ENCODE data around the gene VEZT. TPM values are rescaled to one million over a fixed set of nuclear protein-coding genes. Genes with fewer than 3 reads are reported as not detected.

Gene VEZT
- total RNA-seq, 2 experiments from 2014 or later = 57.7 to 77.1 TPM

- Histone ChIP-seq H3K4me3 (ENCODE audit: low read depth, low read length, poor library complexity, severe bottlenecking) (peak overlapping the region; percentile 59), H3K9me3 (ENCODE audit: low read length) (no peaks in the 10 kb centered on the region), H3K4me2 (ENCODE audit: low read length) (peak overlapping the region; percentile 81), H3K27ac (ENCODE audit: low read depth, low read length, poor library complexity, severe bottlenecking) (peak overlapping the region; percentile 68), H4K20me1 (ENCODE audit: insufficient read depth, low read length) (no peaks in the 10 kb centered on the region), H3K9me2 (ENCODE audit: insufficient read depth, low read length) (no peaks in the 10 kb centered on the region), H3K79me2 (ENCODE audit: insufficient read depth, low read depth, low read length) (no peaks in the 10 kb centered on the region), H2AFZ (ENCODE audit: low read length) (peak overlapping the region; percentile 80), H3K4me1 (ENCODE audit: insufficient read depth, low read length, poor library complexity, severe bottlenecking) (peaks cover 86% of the 10 kb centered on the region), H3K36me3 (ENCODE audit: insufficient read depth, low read length) (no peaks in the 10 kb centered on the region)
- ChIA-PET POLR2A (interaction anchor here (0.5 to 1.4 kb wide), 8 partner anchors 9 to 964 kb away, joined by 3 to 8 read pairs (median 4); partner anchors contain the start of gene METAP2), CTCF (ENCODE audit: unreplicated experiment) (interaction anchor here (0.5 to 1.9 kb wide), 3 partner anchors 14 to 220 kb away, joined by 4 to 9 read pairs (median 4); no protein-coding TSS in a partner anchor)
- BruUV-seq (replicated peaks) = no TSS peak
- DNase-seq (ENCODE audit: low spot score) = no peak
- TF ChIP-seq EZH2phosphoT487 (IDR thresholded peaks at IDR 0.05; ENCODE audit: borderline replicate concordance, low read depth, low read length) (no peak), CTCF (conservative IDR thresholded peaks at IDR 0.05; ENCODE audit: low read length) (no peak)
- intact Hi-C loops (cut with micrococcal nuclease; ENCODE audit: unreplicated experiment) = loop anchor here (5.0 kb wide), 2 partner anchors 460 to 1190 kb away; partner anchors contain the start of gene PLXNC1
Observed at GRCh38 chr12:95337146-95337545, 119.5 kb downstream of the VEZT start.

- H3K36me3 ChIP-seq (ENCODE audit: insufficient read depth, low read length) = no peaks in the 10 kb centered on the region
- no peak for DNase-seq (ENCODE audit: low spot score)
- TF ChIP-seq EZH2phosphoT487 (IDR thresholded peaks at IDR 0.05; ENCODE audit: borderline replicate concordance, low read depth, low read length) = no peak
- no peak for TF ChIP-seq CTCF (conservative IDR thresholded peaks at IDR 0.05; ENCODE audit: low read length)
- H2AFZ ChIP-seq (ENCODE audit: low read length) = no peak overlapping the region; the same call in 1 of the 2 replicates
- H3K4me3 ChIP-seq (ENCODE audit: low read depth, low read length, poor library complexity, severe bottlenecking) = no peak overlapping the region
- POLR2A ChIA-PET = interaction anchor here (0.5 to 1.4 kb wide), 8 partner anchors 8 to 232 kb away, joined by 3 to 6 read pairs (median 4); partner anchors contain the start of gene METAP2
- peak overlapping the region; percentile 68 for H3K27ac ChIP-seq (ENCODE audit: low read depth, low read length, poor library complexity, severe bottlenecking)
- intact Hi-C loops (cut with micrococcal nuclease; ENCODE audit: unreplicated experiment) = loop anchor here (5.0 kb wide), 2 partner anchors 462 to 1192 kb away; partner anchors contain the start of gene PLXNC1
- H3K9me3 ChIP-seq (ENCODE audit: low read length) = no peaks in the 10 kb centered on the region
- no peaks in the 10 kb centered on the region for H3K9me2 ChIP-seq (ENCODE audit: insufficient read depth, low read length)
- no TSS peak for BruUV-seq (replicated peaks)
- CTCF ChIA-PET (ENCODE audit: unreplicated experiment) = interaction anchor here (0.6 kb wide), 1 partner anchor 21 kb away, joined by 3 read pairs; no protein-coding TSS in a partner anchor
- no peaks in the 10 kb centered on the region for H4K20me1 ChIP-seq (ENCODE audit: insufficient read depth, low read length)
- H3K4me1 ChIP-seq (ENCODE audit: insufficient read depth, low read length, poor library complexity, severe bottlenecking) = peaks cover 95% of the 10 kb centered on the region
- H3K4me2 ChIP-seq (ENCODE audit: low read length) = no peak overlapping the region
- H3K79me2 ChIP-seq (ENCODE audit: insufficient read depth, low read depth, low read length) = no peaks in the 10 kb centered on the region
Observed at GRCh38 chr12:95339086-95339788, 121.6 kb downstream of the VEZT start.

Measured in OCI-LY7 (cell line).